ENCODE results near the gene CCDC12.

Gene CCDC12

GRCh38 chr3:46908986-46909534 is 67.5 kb downstream of the CCDC12 start:
- CTCF ChIA-PET = interaction anchor here (0.5 to 1.6 kb wide), 9 partner anchors 21 to 426 kb away, joined by 3 to 7 read pairs (median 4); partner anchors contain the start of gene TMIE
- DNase-seq (ENCODE audit: low spot score) = no peak
- no peak for TF ChIP-seq CTCF (conservative IDR thresholded peaks at IDR 0.05; ENCODE audit: low read depth)
- H3K27ac ChIP-seq = 0 out of 2 replicates have a peak overlapping the region, but pooled peaks have one; percentile 12
- POLR2A ChIA-PET (ENCODE audit: low non-redundant PET) = no interaction called here

- no peak for DNase-seq (ENCODE audit: low spot score)
- H3K27ac ChIP-seq = 0 out of 2 replicates have a peak overlapping the region, but pooled peaks have one; percentile 12
- POLR2A ChIA-PET (ENCODE audit: low non-redundant PET) = no interaction called here
- TF ChIP-seq CTCF (conservative IDR thresholded peaks at IDR 0.05; ENCODE audit: low read depth) = peak; percentile 13; the same call in 1 of the 2 replicates
- CTCF ChIA-PET = interaction anchor here (1.1 to 1.6 kb wide), 3 partner anchors 28 to 207 kb away, joined by 4 to 7 read pairs (median 4); partner anchors contain the start of gene TMIE
Observed at GRCh38 chr3:46908294-46908985, 68.1 kb downstream of the CCDC12 start.

GRCh38 chr3:46907960-46908293 is 68.6 kb downstream of the CCDC12 start:
- TF ChIP-seq CTCF (conservative IDR thresholded peaks at IDR 0.05; ENCODE audit: low read depth) = no peak
- no peak for DNase-seq (ENCODE audit: low spot score)

GRCh38 chr3:46907271-46907670 is 69.3 kb downstream of the CCDC12 start:
- DNase-seq (ENCODE audit: low spot score) = no peak
- TF ChIP-seq CTCF (conservative IDR thresholded peaks at IDR 0.05; ENCODE audit: low read depth) = no peak
- POLR2A ChIA-PET (ENCODE audit: low non-redundant PET) = no interaction called here
- no peak overlapping the region for H3K27ac ChIP-seq
- CTCF ChIA-PET = no interaction called here

More at GRCh38 chr3:46907960-46908293, 68.6 kb downstream of the CCDC12 start:
- POLR2A ChIA-PET (ENCODE audit: low non-redundant PET) = no interaction called here
- CTCF ChIA-PET = no interaction called here
- H3K27ac ChIP-seq = no peak overlapping the region

GRCh38 chr3:46906471-46907058 is 70.0 kb downstream of the CCDC12 start:
- ChIA-PET POLR2A (ENCODE audit: low non-redundant PET) (no interaction called here), CTCF (interaction anchor here (1.8 kb wide), 1 partner anchor 11 kb away, joined by 5 read pairs; no protein-coding TSS in a partner anchor)
- no peak for TF ChIP-seq CTCF (conservative IDR thresholded peaks at IDR 0.05; ENCODE audit: low read depth)

GRCh38 chr3:46905661-46906451 is 70.7 kb downstream of the CCDC12 start:
- CTCF ChIA-PET = interaction anchor here (1.8 kb wide), 1 partner anchor 10 kb away, joined by 5 read pairs; no protein-coding TSS in a partner anchor
- H3K27ac ChIP-seq = no peak overlapping the region
- no peak for DNase-seq (ENCODE audit: low spot score)
- POLR2A ChIA-PET (ENCODE audit: low non-redundant PET) = no interaction called here
- TF ChIP-seq CTCF (conservative IDR thresholded peaks at IDR 0.05; ENCODE audit: low read depth) = no peak

More at GRCh38 chr3:46906471-46907058, 70.0 kb downstream of the CCDC12 start:
- DNase-seq (ENCODE audit: low spot score) = no peak
- H3K27ac ChIP-seq = no peak overlapping the region

Measured in RWPE1 (cell line).